Non-pigmented ciliary epithelial cell (primary cell): Measurements from ENCODE around the gene RAB3A.

Source experiments
- DNase-seq: peaks from one replicate; pipeline ENCODE4 v3.0.0-alpha.2; 2010; ENCODE audit warnings: low read depth

The RAB3A gene

DNA sequence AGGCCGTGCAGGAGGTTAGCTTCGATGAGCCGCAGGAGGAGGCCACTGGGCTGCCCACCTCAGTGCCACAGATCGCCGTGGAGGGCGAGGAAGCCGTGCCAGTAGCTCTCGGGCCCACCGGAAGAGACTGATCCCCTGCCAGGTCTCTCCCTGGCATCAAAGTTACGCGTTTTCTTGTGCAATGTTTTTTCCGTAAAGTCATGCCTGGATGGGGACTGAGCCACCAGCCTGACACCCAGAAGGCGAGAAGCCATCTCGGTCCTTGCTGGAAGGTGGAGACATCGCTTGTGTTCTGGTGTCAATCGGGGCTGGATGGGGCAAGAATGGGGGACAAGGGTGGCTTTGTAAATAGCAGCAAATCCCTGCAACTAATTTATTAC is 54.3 kb downstream of the RAB3A start:
- DNase-seq, result no peak

DNA sequence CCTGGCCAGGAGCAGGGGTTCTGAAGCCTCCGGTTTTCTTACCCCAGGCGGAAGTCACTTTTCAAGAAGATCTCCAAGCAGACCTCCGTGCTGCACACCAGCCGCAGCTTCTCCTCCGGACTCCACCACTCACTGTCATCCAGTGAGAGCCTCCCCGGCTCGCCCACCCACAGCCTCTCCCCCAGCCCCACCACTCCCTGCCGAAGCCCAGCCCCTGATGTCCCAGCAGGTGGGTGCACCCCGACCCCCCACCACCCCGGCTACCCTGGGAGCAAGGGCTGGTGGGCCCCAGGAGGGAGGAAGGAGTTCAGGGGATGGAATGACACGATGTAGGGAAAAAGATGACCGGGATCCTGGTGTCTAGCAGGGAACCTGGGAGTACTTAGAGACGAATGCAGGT is 56.4 kb downstream of the RAB3A start:
- DNase-seq, result no peak
